Stimulated activated naive CD4-positive, alpha-beta T cell treated with Interleukin-2 at 50 U/mL for 16 hours (primary cell): Measurements from ENCODE around the gene NRAS.

Experiments used
- DNase-seq: peaks from one replicate; lab custom pipeline; 2025; lab: John Stamatoyannopoulos, UW

NRAS gene

DNA sequence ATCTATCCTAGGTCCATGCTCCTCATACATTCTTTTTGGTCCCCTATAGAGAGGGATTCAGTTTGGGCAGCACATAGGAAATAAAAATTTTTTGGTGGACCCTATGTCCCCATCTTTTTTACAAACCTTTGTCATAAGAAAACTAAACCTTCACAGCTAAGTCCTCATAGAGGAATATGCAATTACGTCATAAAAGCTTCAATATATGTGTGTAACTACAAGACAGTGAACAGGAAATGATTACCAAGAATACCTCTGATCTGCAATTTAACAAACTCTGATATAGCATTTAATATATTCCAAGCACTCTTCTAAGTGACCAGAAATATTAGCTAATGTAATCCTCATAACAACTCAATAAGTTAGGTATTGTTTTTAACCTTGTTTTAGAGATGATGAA is 40.5 kb downstream of the NRAS start:
- no peak for DNase-seq

DNA sequence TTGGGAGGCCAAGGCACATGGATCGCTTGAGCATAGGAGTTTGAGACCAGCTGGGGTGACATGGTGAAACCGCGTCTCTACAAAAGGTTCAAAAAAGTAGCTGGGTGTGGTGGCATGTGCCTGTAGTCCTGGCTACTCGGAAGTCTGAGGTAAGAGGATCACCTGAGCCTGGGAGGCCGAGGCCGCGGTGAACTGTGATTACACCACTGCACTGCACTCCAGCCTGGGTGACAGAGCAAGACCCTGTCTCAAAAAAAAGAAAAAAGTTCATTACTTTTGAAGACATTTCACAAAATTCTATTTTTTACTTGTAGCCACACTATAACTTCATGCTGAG is 44.7 kb downstream of the NRAS start:
- no peak for DNase-seq

DNA sequence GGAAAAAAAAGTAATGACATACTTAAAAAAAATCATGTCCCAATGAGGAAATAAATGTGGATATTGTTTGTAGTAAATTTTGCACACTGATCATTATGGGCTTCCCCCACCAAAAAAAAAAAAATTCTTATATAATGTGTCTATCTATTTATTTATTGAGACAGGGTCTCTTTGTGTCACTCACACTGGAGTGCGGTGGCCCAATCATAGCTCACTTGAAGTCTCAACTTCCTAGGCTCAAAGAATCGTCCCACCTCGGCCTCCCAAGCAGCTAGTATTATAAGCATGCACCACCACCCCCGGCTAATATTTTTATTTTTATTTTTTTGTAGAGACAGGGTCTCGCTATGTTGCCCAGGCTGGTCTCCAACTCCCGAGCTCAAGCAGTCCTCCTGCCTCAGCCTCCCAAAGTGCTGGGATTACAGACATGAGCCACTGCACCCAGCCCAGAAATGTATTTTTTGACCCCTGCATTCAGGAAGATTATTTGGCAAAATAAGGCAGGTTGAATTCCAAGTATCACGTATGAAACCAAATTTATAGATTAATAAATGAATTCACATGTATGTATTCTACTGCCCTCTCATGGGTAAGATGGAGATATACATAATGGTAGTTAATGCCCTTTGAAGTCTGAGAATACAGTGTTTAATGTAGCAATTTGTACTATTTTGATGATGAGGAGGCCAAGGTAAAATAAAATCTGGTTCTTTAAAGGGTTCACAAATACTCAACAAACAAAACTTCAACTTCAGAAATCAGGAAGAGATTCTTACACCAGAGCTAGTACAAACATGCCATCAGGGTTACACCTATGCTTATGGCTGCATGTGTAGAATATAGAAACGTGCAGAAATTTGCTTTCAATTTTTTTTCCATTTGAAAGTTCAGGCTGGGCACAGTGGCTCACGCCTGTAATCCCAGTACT is 45.3 kb downstream of the NRAS start:
- DNase-seq: no peak

DNA sequence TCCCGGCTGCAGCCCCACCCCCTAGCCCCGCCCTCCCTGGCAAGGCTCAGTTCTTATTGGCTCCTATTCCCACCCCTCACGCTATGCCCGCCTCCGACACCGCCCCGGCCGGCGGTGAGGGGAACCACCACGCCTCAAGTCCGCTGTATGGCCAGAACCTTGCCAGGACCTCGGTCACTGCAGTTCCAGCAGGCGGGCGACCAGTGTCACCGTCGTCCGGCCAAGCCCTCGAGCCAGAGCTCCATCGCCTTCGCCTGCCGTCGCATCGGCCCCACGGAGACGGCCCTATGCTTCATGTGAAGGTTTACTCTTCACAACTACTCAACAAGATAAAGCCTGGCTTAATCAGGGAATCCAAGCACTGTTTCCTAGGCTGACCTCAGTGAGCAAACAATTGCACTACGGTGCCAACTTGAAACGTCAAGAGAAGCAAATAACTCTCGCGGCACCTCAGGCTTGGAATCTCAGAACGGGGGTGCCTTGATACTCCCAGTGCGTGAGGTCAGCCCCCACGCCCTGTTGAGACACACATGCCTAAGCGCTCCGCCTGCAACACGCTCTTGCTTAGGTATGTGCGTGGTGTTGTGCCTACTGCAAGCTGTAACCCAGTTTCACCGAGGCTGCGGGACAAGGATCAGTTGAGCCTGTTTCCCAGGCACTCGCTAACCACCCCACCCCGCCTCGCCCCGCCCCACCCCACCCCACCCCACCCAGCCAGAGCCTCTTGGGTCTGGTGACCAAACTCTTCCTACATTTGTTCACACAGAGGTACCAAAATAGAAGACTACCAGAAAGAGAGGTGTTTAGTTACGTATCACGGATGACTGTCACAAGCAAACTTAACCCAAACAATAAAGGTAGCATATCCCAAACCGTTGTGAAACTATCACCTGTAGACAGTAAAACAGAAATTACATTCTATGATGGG is 46.2 kb downstream of the NRAS start:
- peak; percentile 89 for DNase-seq

DNA sequence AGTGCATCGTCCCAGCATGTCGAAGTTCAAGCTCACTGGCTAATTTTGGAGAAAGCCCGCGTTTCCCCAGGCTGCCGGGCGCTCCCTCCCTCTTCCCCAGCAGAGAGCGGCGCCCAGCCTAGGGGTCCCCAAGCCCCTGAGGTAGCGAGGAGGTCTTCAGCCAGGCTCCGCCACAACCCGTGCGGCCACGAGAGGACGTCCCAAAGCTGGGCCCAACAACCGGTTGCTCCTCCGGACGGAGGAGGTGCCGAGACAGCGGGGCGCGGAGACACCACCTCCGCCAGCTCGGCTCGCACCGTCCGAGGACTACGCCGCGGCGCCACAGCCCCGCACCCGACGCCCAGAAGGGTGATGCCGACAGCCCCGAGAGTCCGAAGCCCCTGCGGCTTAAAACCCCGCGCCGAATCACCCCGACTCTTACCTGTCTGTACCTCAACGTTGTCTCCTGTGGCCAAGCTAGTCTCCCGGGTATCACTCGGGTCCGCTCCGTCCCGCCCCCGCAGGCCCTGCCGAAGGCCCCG is 46.9 kb downstream of the NRAS start, which contains the start of gene DENND2C:
Gene DENND2C, minus strand, starts transcription at position 488 of the 521 bp plus-strand sequence. CDS start 44,065 bp downstream, outside the sequence.
- DNase-seq: no peak

DNA sequence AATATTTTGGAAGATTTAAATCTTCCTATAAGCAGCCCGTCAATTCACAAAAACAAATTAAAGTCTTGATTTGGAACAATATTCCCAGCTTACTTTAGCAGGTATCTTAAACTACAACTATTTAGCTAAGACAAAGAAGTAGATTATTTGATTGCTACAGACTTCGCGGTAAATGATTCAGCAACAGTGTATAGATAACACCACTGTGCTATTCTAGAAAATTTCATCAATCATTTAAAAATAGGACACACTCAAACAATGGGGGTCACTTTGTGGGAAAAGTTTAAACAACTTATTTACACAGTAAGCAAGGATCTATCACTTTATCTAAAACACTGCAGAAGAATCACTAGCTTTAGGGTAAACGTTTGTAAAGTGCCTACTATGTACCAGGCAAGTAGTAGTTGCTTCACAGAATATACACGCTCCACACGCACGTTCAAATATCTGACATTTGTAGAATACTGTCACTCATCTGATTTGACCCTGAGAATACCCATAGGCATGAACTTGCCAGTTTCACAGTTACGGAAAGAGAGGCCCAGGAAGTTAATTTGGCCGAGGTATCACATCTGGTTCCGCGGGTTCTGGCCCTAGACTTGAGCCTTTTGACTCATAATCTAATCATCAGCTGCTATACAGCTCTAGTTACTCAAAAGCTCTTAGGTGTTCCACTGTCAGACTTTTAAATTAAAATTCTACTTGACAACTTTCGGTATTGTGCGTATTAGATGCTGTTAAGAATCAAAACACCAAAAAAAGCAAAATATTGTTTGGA is 47.6 kb downstream of the NRAS start:
- DNase-seq: no peak

DNA sequence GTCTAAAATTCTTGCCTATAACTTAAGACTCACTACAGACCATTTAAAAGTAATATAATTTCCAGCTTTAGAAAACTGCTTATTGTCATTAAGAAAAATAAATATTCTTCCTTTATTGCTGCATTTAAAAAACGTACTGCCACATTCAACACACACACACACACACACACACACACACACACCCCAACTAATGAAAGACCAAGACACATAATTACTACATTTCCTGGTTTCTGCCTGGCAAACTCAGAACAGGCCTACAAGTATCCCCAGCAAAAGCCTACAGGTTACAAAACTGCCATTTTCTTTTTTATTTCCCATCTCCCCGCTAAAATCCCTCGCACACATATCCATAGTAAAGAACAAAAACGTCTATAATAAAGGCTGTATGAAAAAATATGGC is 48.2 kb downstream of the NRAS start:
- DNase-seq: no peak

DNA sequence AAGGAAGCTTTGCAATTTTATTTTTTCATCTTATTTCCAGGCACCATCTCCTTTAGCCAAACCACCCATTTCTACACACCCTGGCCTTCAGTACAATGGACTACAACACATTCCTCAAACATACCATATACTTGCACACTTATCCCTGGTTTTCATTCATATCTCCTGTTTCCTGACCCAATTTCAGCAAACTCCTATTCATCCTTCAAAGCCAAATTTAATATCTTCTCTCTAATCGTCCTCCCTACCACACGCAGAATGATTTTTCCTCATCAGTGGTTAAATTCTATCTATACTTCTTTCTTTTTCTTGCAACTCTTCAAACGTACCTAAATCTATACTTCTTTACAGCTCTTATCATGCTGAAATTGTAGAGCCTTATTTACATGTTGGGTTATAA is 49.6 kb downstream of the NRAS start:
- no peak for DNase-seq

DNA sequence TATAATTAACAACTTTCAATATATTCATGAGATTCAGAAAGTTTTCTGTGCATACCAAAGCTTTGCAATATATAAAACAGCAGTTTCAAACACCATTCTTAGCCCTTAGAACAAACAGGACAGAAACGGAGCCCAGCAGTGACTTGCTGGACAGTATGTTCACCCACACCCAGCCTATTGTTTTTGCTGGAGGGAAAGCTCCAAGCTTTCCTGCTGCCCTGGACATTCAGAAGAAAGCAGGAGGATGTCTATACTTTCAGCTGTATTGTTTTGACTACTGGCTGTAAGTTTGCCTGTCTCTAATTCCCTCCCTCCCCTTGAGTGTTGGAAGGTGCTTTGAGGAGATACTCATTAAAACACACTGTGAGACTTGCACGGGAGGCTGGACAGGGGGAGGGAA is 56.3 kb downstream of the NRAS start:
- DNase-seq: no peak
